NCI-H2107 (cell line): ENCODE results near the gene DSC1.

Experiments
- DNase-seq: peaks from one replicate; lab custom pipeline; 2025; lab: John Stamatoyannopoulos, UW

The DSC1 gene

GRCh38 chr18:31104444-31104843 lies 58.2 kb downstream of the DSC1 start:
- no peak for DNase-seq

- no peak for DNase-seq
Measured at GRCh38 chr18:31103423-31103822, 59.2 kb downstream of the DSC1 start.

GRCh38 chr18:31102941-31103340 lies 59.7 kb downstream of the DSC1 start:
- no peak for DNase-seq

- DNase-seq = no peak
Measured at GRCh38 chr18:31102025-31102684, 60.5 kb downstream of the DSC1 start, which contains the start of gene DSC2. TSS of gene DSC2 (minus strand) at chr18:31102421. CDS start at chr18:31101971, 450 bp downstream.

- no peak for DNase-seq
Measured at GRCh38 chr18:31101183-31102024, 61.3 kb downstream of the DSC1 start.

- DNase-seq = no peak
Measured at GRCh38 chr18:31100436-31101182, 62.0 kb downstream of the DSC1 start.

- no peak for DNase-seq
Measured at GRCh38 chr18:31099450-31100230, 63.0 kb downstream of the DSC1 start.

- DNase-seq = no peak
Measured at GRCh38 chr18:31098878-31099277, 63.8 kb downstream of the DSC1 start.

GRCh38 chr18:31097666-31098065 lies 65.0 kb downstream of the DSC1 start:
- no peak for DNase-seq

- DNase-seq = no peak
Measured at GRCh38 chr18:31093880-31094279, 68.8 kb downstream of the DSC1 start.

- no peak for DNase-seq
Measured at GRCh38 chr18:31093294-31093693, 69.4 kb downstream of the DSC1 start.

- DNase-seq = no peak
Measured at GRCh38 chr18:31091350-31091749, 71.3 kb downstream of the DSC1 start.

- DNase-seq = no peak
Measured at GRCh38 chr18:31088532-31088931, 74.1 kb downstream of the DSC1 start.

GRCh38 chr18:31079973-31080372 lies 82.7 kb downstream of the DSC1 start:
- no peak for DNase-seq
